K562 (cell line): ENCODE measurements around the gene TMEM170A. TPM values are rescaled to one million over a fixed set of nuclear protein-coding genes. Genes with fewer than 3 reads are reported as not detected.
A peak's percentile ranks its signal among the peaks of the same experiment; 100 is the strongest.

ENCODE experiments used
- DDX20 ChIP-seq: fragments of 450-650 bp; IDR thresholded peaks from 2 replicates; pipeline ENCODE4 v1.6.1; 2016; ENCODE audit warnings: missing genetic modification characterization, low read depth, mild to moderate bottlenecking, missing compliant biosample characterization, moderate library complexity
- GABPB2 ChIP-seq: fragments of 250-450 bp; sonication (Bioruptor Pico); conservative IDR thresholded peaks from 2 replicates; pipeline ENCODE4 v1.5.1; 2021; ENCODE audit warnings: mild to moderate bottlenecking
- NFE2 ChIP-seq: IDR thresholded peaks from 2 replicates; pipeline ENCODE4 v1.6.1; 2014; ENCODE audit warnings: antibody characterized with exemption, low read depth
- TSC22D4 ChIP-seq: fragments of 450-650 bp; IDR thresholded peaks from 2 replicates; pipeline ENCODE4 v1.6.1; 2016; ENCODE audit warnings: missing genetic modification characterization, missing biosample characterization, control low read depth
- ZBTB17 ChIP-seq: fragments of 450-650 bp; formaldehyde crosslinking; IDR thresholded peaks from 2 replicates; pipeline ENCODE4 v1.4.0; 2020; ENCODE audit warnings: mild to moderate bottlenecking
- ZKSCAN1 ChIP-seq: fragments of 150-350 bp; IDR thresholded peaks from 2 replicates; pipeline ENCODE4 v1.6.1; 2016; ENCODE audit warnings: low read depth, low read length
- ZNF316 ChIP-seq: fragments of 450-650 bp; IDR thresholded peaks from 2 replicates; pipeline ENCODE4 v1.6.1; 2016
- polyA plus RNA-seq, 8 experiments: library from polyadenylated mRNA; depleted of rRNA in 4 of 8; stranded (reverse) in 5 of 8; unstranded in 3 of 8; fragments of >200 nt; fragmentation: Nextera tagmentation in 2 of 8; fragmentation: Illumina TruSeq in 1 of 8; extraction: Ambion mirVana in 2 of 8; extraction: Trizol in 1 of 8; gene quantifications; 2 replicates each; pipeline versions ENCODE4 v1.2.1 to v1.2.3, GENCODE V29; 2011 to 2014; ENCODE audit warnings: inconsistent platforms in 1 of 8, missing spikeins in 1 of 8
- total RNA-seq, 7 experiments: library from RNA; depleted of rRNA in 6 of 7; stranded (reverse); fragments of >200 nt in 6 of 7; fragmentation: Illumina TruSeq in 2 of 7; extraction: Trizol in 2 of 7; gene quantifications; 2 replicates each; pipeline versions ENCODE4 v1.2.1 to v1.2.3, GENCODE V29; 2011 to 2021; ENCODE audit warnings: low replicate concordance in 1 of 7
- TF ChIP-seq, protein P1 (sequence below): fragments of 250-450 bp; sonication (Bioruptor Pico); IDR thresholded peaks from 2 replicates; pipeline ENCODE4 v1.8.0; 2022; ENCODE audit warnings: moderate library complexity, mild to moderate bottlenecking, inconsistent platforms
- TF ChIP-seq, protein P2 (sequence below): fragments of 450-650 bp; IDR thresholded peaks from 2 replicates; pipeline ENCODE4 v1.6.1; 2018; ENCODE audit warnings: mild to moderate bottlenecking, low read depth; ENCODE audit not compliant: partially characterized antibody

Gene TMEM170A
- total and polyA plus RNA-seq, 9 of the 15 experiments (the other 6 are each of a cell fraction or from before 2014, with no cell fraction given), result 6.1 to 30.2 (median 15.0) TPM

DNA sequence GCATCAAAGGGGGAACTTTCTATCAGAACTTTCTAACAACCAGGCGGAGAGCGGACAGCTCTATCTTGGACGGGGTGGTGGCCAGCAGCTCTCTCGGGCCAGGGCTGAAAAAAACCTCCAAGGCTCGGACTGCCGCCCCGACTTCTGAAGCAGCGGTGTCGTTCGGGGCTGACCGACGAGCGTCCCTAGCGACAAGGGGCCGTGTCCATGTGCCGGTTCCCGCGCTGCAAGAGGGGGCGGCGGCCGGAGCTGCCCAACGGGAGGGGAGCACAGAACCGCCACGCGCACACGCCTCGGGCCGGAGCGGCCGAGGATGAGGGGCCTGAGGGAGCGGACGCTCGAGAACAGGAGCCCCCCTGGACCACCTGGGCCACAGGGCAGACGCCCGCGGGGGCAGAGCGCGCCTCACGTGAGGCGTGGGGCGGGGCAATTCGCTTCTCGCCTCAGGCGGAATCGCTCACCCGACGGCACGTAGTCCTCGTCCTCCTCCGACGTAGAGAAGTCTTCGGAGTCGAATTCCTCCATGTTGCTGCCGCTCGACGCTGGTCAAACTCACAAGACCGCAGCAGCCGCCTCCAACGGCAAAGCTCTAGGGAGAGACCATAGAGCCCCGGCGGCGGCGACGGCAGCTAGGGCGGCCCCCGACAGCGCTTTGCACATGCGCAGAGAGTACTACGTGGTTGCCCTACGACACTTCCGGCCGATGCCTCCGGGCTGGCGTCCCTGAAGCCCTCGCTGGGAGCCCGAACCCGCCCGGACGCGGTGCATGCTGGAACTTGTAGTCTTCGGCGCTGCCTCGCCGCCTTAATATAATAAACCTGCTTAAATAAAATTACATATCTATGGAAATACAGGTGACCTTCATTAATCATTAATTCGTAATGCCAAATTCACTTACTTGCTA, 31.4 kb downstream of the TMEM170A start, which contains the start of gene CFDP1 (continued):
- TF ChIP-seq TSC22D4 (no peak), GABPB2 (CRISPR knock-in tag) (no peak), NFE2 (no peak), ZKSCAN1 (no peak), ZBTB17 (CRISPR knock-in tag) (no peak), DDX20 (no peak), ZNF316 (no peak)
- TF ChIP-seq, protein P1, sequence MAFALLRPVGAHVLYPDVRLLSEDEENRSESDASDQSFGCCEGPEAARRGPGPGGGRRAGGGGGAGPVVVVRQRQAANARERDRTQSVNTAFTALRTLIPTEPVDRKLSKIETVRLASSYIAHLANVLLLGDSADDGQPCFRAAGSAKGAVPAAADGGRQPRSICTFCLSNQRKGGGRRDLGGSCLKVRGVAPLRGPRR (CRISPR knock-in tag), result 0 out of 2 replicates have a peak, but pooled peaks have one; percentile 44
- TF ChIP-seq, protein P2, sequence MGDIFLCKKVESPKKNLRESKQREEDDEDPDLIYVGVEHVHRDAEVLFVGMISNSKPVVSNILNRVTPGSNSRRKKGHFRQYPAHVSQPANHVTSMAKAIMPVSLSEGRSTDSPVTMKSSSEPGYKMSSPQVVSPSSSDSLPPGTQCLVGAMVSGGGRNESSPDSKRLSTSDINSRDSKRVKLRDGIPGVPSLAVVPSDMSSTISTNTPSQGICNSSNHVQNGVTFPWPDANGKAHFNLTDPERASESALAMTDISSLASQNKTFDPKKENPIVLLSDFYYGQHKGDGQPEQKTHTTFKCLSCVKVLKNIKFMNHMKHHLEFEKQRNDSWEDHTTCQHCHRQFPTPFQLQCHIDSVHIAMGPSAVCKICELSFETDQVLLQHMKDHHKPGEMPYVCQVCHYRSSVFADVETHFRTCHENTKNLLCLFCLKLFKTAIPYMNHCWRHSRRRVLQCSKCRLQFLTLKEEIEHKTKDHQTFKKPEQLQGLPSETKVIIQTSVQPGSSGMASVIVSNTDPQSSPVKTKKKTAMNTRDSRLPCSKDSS, result no peak
